Head of caudate nucleus (tissue), 42 donors: Measurements from ENCODE around the gene ARRDC4.

Experiments used
- DNase-seq, 42 donors: peaks; one replicate each; pipeline versions ENCODE4 v3.0.0 to v3.0.0-alpha.2; 2020 to 2021; ENCODE audit warnings: mixed read lengths in 7 of 42
- intact Hi-C: fragments of 100-400 bp; cut with DNase I; formaldehyde crosslinking; loops from one replicate; pipeline ENCODE4 v1.15.0; 2022

ARRDC4 gene

DNA sequence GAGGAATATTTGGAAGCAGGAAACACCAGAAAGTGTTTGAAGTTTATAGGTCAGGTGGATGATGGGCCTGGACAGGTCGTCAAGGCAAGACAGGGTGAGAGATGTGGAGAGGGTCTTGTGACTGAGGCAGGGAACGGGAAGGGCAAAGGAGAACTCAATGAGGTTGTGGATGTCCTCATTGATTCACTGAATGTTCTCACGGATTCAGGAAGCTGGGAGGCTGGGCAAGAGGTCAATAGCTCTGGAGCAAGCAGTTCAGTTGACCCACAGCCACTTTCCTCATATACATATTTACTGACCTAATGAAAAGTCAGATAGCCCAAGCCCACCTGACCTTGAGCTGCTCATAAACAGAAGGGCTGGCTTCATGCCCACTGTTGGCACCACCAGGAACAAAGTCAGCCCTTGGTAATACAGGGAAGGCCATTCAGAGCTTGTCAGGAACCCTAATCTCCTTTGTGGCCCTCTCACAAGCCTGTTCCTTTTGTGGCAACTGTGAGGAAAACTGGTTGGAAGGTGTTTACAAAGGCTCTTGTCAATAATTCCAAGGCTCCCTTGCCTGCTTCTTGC, 31.6 kb downstream of the ARRDC4 start:
- DNase-seq, result no peak
- intact Hi-C loops, result no loop called here

DNA sequence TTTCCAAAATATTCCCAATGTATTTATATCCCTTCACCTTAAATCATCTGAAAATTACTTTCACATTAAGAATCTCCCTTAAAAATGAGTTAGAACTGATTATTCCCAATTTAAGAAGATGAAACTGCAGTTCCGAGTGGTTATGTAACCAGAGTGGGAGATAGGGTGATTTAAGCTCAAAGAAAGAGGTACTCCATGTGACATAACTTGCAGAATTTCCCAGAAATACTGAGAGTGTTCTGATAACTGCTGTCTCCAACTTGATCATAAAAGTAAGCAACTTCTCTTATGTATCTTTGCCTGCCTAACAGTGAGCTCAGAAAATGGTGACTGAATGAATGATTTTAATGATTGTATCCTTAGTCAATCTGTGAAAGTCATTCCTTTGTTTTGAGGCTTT, 32.3 kb downstream of the ARRDC4 start:
- peak in 2 of 42 donors; percentile 16 to 24 for DNase-seq
- intact Hi-C loops, result no loop called here

DNA sequence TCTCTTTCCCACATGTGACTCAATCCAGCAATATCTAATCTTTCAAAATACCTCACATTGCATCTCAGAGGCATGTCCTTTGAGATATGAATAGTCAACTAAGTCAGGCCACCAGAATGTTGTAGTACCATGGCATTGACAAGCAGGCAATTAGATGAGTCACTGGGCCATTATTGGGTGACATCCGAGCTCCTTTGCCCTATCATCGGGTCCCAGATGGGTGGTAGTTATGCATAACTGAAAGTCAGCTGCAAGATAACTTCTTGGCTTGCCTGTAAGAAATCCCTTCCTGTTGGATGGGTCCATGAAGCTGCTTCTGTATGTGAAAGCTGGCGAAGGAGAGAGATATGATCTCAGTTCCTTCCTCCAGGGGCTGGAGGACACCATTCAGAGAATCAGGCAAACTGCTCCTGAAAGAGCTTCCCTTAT, 32.8 kb downstream of the ARRDC4 start:
- DNase-seq, result no peak
- intact Hi-C loops, result no loop called here

- DNase-seq, result no peak
- intact Hi-C loops, result no loop called here
Observed at GRCh38 chr15:97994236-97994635, 33.7 kb downstream of the ARRDC4 start.

GRCh38 chr15:97995192-97995591, 34.7 kb downstream of the ARRDC4 start:
- no peak for DNase-seq
- intact Hi-C loops, result no loop called here

- intact Hi-C loops, result no loop called here
Observed at GRCh38 chr15:97995881-97996603, 35.5 kb downstream of the ARRDC4 start.

DNA sequence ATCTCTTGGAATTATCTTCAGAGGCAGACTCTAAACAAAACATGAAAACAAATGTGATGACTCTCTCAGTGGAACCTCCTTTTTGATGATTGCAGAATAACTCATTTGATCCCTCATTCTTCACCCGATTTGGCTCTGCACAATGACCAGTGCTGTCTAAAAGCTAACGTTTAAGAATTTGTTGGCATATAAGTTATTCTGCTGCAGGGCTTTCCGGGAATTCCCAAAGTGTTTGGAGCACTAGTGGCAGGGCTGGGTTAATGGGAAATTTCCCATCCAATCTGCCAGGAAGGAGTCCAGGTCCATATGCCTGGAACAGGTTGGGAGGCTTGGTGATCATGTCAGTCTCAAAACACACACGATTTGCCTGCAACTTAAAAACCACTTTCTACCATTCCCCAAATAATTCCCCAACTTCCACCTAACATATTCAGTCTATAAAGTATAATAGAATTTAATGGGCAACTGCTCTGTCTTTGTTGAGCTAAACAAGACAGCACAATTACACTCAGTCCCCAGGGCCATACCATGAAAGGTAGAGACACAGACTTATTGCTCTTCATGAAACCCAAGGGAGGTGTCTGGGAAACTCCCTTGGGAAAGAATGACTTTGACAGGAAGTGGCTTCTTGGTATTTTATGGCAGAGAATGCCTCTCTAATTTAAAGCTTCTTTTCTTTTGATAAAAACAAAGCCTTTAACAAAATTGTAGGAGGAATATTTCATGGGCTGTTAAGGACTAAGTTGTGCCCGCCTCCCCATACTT, 38.0 kb downstream of the ARRDC4 start:
- intact Hi-C loops, result no loop called here
- DNase-seq, result peak in 1 of 42 donors; percentile 17

More at GRCh38 chr15:97995881-97996603, 35.5 kb downstream of the ARRDC4 start:
- peak in 12 of 42 donors; percentile 9 to 45 (median 24) for DNase-seq

DNA sequence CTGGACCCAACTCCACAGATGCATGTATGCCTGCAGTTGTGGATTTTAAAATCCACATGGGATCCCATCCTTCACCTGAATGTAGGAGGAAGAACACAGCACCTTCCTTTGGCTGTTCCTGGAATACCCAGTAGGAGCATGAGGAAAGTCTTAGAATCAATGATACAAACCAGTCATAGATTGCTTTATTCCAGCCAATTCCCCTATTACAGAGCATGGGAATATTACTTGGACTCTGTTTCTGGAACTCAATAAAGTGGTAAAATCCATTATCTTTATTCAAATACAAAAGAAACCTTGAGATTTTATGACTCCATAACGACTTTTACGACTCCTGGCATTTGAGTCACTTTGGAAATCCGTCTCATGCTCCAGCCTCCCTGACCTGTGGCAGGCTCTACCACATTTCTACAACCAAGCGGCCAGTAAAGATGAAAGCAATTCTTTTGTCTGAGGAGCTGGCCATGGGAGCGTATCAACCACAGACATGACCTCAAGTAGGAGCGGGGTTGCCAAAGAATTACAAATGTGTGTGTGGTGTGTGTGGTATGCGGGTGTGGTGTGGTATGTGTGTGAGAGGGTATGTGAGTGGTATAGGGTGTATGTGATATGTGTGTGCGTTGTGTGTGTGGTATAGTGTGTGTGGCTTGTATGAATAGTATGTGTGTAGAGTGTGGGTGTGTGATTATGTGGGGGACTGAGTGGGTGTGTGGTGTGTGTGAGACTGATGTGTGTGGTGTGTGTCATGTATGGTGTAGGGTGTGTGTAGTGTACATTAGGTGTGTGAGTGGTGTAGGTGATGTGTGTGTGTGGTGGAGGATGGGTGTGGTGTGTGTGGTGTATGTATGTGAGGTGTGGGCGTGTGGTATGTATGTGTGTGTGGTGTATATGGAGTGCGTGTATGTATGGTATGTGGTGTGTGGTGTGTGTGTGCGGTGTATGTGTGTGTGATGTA, 40.0 kb downstream of the ARRDC4 start:
- intact Hi-C loops, result no loop called here
- DNase-seq, result no peak

DNA sequence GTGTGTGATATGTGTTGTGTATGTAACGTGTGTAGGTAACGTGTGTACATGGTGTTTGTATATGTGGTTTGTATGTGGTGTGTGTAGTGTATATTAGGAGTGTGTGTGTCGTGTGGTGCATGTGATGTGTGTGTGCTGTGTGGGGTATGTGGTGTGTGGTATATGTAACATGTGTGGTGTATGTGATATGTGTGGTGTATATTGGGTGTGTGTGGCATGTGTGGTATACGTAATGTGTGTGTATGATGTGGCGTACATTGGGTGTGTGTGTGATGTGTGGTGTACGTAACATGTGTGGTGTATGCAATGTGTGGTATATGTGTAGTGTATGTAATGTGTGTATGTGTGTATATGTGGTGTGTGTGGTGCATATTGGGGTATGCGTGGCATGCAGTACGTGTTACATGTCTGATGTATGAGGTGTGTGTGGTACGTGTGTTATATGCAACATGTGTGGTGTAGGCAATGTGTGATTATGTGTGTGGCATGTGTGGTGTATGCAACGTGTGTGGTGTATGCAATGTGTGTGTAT, 41.2 kb downstream of the ARRDC4 start:
- DNase-seq, result no peak
- intact Hi-C loops, result no loop called here

GRCh38 chr15:98002419-98002818, 41.9 kb downstream of the ARRDC4 start:
- intact Hi-C loops, result no loop called here
- DNase-seq, result no peak

DNA sequence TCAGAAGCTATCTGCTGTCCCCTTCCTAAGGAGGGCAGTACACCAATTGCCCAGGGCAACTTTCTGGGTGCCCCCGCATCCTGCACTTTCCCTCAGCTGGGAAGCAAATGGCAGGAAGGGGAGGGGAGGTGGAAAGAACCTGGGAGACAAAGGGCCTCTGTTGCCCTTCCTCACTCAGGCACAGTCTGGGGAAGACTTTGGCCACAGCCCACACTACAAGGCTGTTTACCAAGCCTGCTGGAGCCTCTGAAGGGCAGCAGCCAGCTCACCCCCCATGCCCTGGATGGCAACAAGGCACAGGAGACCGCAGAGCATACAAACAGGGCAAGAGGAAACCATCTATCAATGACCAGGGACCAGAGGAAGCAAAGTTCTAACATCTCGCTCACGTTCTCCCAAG, 42.4 kb downstream of the ARRDC4 start:
- intact Hi-C loops, result no loop called here
- peak in 20 of 42 donors; percentile 4 to 55 (median 24) for DNase-seq

GRCh38 chr15:98003518-98003917, 43.0 kb downstream of the ARRDC4 start:
- intact Hi-C loops, result no loop called here
- no peak for DNase-seq

DNA sequence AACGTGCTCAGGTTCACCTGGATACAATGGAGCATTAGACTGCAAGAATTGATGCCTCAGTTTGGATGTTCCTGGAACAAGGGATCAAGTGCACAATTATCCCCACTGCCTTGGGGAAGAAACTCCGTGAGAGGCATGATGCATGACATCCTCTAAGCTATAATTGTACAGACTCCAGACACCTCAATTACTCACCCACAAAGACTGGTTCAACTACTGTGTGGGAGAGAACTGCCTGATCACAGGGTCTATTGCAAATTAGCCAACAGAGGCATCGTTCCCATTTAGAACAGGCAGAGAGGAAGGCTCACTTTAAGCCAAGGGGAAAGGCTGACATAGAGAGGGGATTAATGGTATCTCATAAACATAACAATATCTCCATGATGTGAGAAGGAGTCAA, 43.5 kb downstream of the ARRDC4 start:
- intact Hi-C loops, result no loop called here
- peak in 15 of 42 donors; percentile 6 to 61 (median 22) for DNase-seq

- no peak for DNase-seq
- intact Hi-C loops, result no loop called here
Observed at GRCh38 chr15:98005659-98006058, 45.2 kb downstream of the ARRDC4 start.

GRCh38 chr15:98009169-98009568, 48.7 kb downstream of the ARRDC4 start:
- intact Hi-C loops, result no loop called here
- DNase-seq, result no peak

GRCh38 chr15:98009971-98010370, 49.5 kb downstream of the ARRDC4 start:
- DNase-seq, result no peak
- intact Hi-C loops, result no loop called here

- intact Hi-C loops, result no loop called here
- DNase-seq, result no peak
Observed at GRCh38 chr15:98012354-98012753, 51.9 kb downstream of the ARRDC4 start.

- intact Hi-C loops, result no loop called here
- DNase-seq, result no peak
Observed at GRCh38 chr15:98013631-98014030, 53.1 kb downstream of the ARRDC4 start.
